Suprapubic skin (tissue), 4 donors: Measurements from ENCODE around the gene CELF4.

Experiments
- EP300 ChIP-seq: sonication (generic); formaldehyde crosslinking; IDR thresholded peaks from one replicate; pipeline ENCODE4 v1.6.1; 2017; ENCODE audit warnings: antibody characterized with exemption
- POLR2A ChIP-seq, 2 donors: fragments of 450-650 bp; IDR thresholded peaks; one replicate each; pipeline ENCODE4 v1.6.1; 2017; ENCODE audit warnings: antibody characterized with exemption in 2 of 2, mild to moderate bottlenecking in 2 of 2, moderate library complexity in 2 of 2
- POLR2AphosphoS5 ChIP-seq, 3 donors: sonication (generic); formaldehyde crosslinking; IDR thresholded peaks; one replicate each; pipeline ENCODE4 v1.6.1; 2017; ENCODE audit warnings: antibody characterized with exemption in 3 of 3
- TF ChIP-seq, protein P1 (sequence below), 2 donors: fragments of 200-600 bp in 1 of 2; fragments of 450-650 bp in 1 of 2; sonication (generic) in 1 of 2; IDR thresholded peaks; one replicate each; pipeline ENCODE4 v1.5.1; 2016 to 2019; ENCODE audit warnings: antibody characterized with exemption in 2 of 2, mild to moderate bottlenecking in 1 of 2, moderate library complexity in 1 of 2

DNA sequence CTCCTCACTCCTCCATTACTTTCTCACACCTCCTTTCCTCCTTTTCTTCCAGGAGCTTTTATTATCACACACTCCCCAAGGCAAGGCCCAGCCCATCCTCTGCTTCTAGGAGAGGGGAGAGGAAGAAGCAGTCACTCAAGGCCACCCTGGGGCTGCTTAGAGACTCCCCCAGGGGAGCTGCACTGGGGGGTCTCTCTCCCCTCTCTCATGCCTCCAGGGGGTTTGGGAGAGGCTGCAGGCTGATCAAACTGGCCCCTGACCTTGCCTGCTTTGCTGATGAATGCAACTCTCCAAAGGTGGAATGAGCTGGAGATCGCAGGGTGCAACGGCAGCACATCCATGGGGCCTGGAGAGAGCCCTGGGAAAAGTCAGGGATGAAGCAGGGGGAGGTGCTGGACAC, 216.9 kb downstream of the CELF4 start:
- TF ChIP-seq POLR2A (IDR thresholded peaks at IDR 0.05) (no peak), EP300 (no peak), POLR2AphosphoS5 (IDR thresholded peaks at IDR 0.05) (no peak)
- TF ChIP-seq, protein P1, sequence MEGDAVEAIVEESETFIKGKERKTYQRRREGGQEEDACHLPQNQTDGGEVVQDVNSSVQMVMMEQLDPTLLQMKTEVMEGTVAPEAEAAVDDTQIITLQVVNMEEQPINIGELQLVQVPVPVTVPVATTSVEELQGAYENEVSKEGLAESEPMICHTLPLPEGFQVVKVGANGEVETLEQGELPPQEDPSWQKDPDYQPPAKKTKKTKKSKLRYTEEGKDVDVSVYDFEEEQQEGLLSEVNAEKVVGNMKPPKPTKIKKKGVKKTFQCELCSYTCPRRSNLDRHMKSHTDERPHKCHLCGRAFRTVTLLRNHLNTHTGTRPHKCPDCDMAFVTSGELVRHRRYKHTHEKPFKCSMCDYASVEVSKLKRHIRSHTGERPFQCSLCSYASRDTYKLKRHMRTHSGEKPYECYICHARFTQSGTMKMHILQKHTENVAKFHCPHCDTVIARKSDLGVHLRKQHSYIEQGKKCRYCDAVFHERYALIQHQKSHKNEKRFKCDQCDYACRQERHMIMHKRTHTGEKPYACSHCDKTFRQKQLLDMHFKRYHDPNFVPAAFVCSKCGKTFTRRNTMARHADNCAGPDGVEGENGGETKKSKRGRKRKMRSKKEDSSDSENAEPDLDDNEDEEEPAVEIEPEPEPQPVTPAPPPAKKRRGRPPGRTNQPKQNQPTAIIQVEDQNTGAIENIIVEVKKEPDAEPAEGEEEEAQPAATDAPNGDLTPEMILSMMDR (IDR thresholded peaks at IDR 0.05), result no peak
